Left forelimb (tissue), 1 donor: Measurements from ENCODE around the gene NADSYN1.
A peak's percentile ranks its signal among the peaks of the same experiment; 100 is the strongest.

Experiments
- DNase-seq: peaks from one replicate; pipeline ENCODE4 v3.0.0-alpha.2; 2018; ENCODE audit warnings: low spot score

The NADSYN1 gene

GRCh38 chr11:71491531-71491930 is 38.5 kb downstream of the NADSYN1 start:
- peak; percentile 55 for DNase-seq

GRCh38 chr11:71491940-71492339 is 38.9 kb downstream of the NADSYN1 start:
- peak; percentile 36 for DNase-seq

- peak; percentile 58 for DNase-seq
These were observed 42.6 kb downstream of the NADSYN1 start for GRCh38 chr11:71495286-71496230.

GRCh38 chr11:71496421-71496820 is 43.4 kb downstream of the NADSYN1 start:
- peak; percentile 49 for DNase-seq

GRCh38 chr11:71498091-71498490 is 45.1 kb downstream of the NADSYN1 start:
- peak; percentile 49 for DNase-seq

GRCh38 chr11:71499125-71499524 is 46.1 kb downstream of the NADSYN1 start:
- peak; percentile 28 for DNase-seq

GRCh38 chr11:71499546-71499945 is 46.5 kb downstream of the NADSYN1 start:
- no peak for DNase-seq

- DNase-seq = no peak
These were observed 47.6 kb downstream of the NADSYN1 start for GRCh38 chr11:71500601-71501021.

GRCh38 chr11:71501071-71501985 is 48.3 kb downstream of the NADSYN1 start:
- DNase-seq = peak; percentile 54

GRCh38 chr11:71502026-71502425 is 49.0 kb downstream of the NADSYN1 start:
- DNase-seq = no peak

- DNase-seq = no peak
These were observed 50.0 kb downstream of the NADSYN1 start for GRCh38 chr11:71502871-71503435.

- DNase-seq = peak; percentile 53
These were observed 51.5 kb downstream of the NADSYN1 start for GRCh38 chr11:71504531-71504930.

GRCh38 chr11:71505001-71505400 is 52.0 kb downstream of the NADSYN1 start:
- no peak for DNase-seq

- peak; percentile 23 for DNase-seq
These were observed 52.8 kb downstream of the NADSYN1 start for GRCh38 chr11:71505781-71506180.

GRCh38 chr11:71507102-71507501 is 54.1 kb downstream of the NADSYN1 start:
- no peak for DNase-seq

GRCh38 chr11:71518506-71519471 is 65.8 kb downstream of the NADSYN1 start:
- DNase-seq = peak; percentile 59

- DNase-seq = peak; percentile 37
These were observed 66.5 kb downstream of the NADSYN1 start for GRCh38 chr11:71519546-71519945.

GRCh38 chr11:71525188-71525937 is 72.4 kb downstream of the NADSYN1 start:
- DNase-seq = no peak

- DNase-seq = peak; percentile 6
These were observed 73.0 kb downstream of the NADSYN1 start for GRCh38 chr11:71525938-71526495.
